NCI-H2081 (cell line): Measurements from ENCODE around the gene TMEM82.

Experiments
- DNase-seq, 2 experiments: peaks; one replicate each; lab custom pipeline; 2025; lab: John Stamatoyannopoulos, UW

TMEM82 gene

GRCh38 chr1:15756143-15757015, 14.1 kb downstream of the TMEM82 start:
- peak; percentile 63 to 85 for DNase-seq

GRCh38 chr1:15757016-15757543, 14.8 kb downstream of the TMEM82 start:
- DNase-seq = no peak

GRCh38 chr1:15757575-15758342, 15.5 kb downstream of the TMEM82 start:
- peak in 1 of 2 experiments; percentile 20 for DNase-seq

- peak; percentile 66 to 74 for DNase-seq
Measured at GRCh38 chr1:15758343-15758931, 16.1 kb downstream of the TMEM82 start, which contains the start of gene FBLIM1. Gene FBLIM1, plus strand, starts transcription at chr1:15758795. Its CDS starts 6,189 bp downstream, at chr1:15764984.

- DNase-seq = peak in 1 of 2 experiments; percentile 49
Measured at GRCh38 chr1:15758953-15759661, 16.8 kb downstream of the TMEM82 start.

GRCh38 chr1:15760520-15761211, 18.4 kb downstream of the TMEM82 start:
- no peak for DNase-seq

- DNase-seq = no peak
Measured at GRCh38 chr1:15761366-15762128, 19.2 kb downstream of the TMEM82 start.

- DNase-seq = no peak
Measured at GRCh38 chr1:15762546-15762945, 20.2 kb downstream of the TMEM82 start.

GRCh38 chr1:15764269-15764764, 22.0 kb downstream of the TMEM82 start:
- no peak for DNase-seq

GRCh38 chr1:15764890-15765289, 22.6 kb downstream of the TMEM82 start:
- DNase-seq = no peak

GRCh38 chr1:15765495-15766194, 23.3 kb downstream of the TMEM82 start:
- no peak for DNase-seq

GRCh38 chr1:15767941-15768340, 25.6 kb downstream of the TMEM82 start:
- DNase-seq = no peak

GRCh38 chr1:15768388-15768787, 26.1 kb downstream of the TMEM82 start:
- no peak for DNase-seq

GRCh38 chr1:15770313-15770962, 28.1 kb downstream of the TMEM82 start:
- DNase-seq = no peak

- no peak for DNase-seq
Measured at GRCh38 chr1:15771836-15772515, 29.7 kb downstream of the TMEM82 start.

GRCh38 chr1:15775706-15776105, 33.4 kb downstream of the TMEM82 start:
- DNase-seq = no peak

- no peak for DNase-seq
Measured at GRCh38 chr1:15777909-15778707, 35.8 kb downstream of the TMEM82 start.
